ENCODE results near the gene PRPF39.

The PRPF39 gene

GRCh38 chr14:45082420-45082819 is 1.5 kb upstream of the PRPF39 start:
- TF ChIP-seq CTCF (conservative IDR thresholded peaks at IDR 0.05; ENCODE audit: low read length), result no peak
- Histone ChIP-seq H3K36me3 (ENCODE audit: insufficient read depth, low read length) (no peaks in the 10 kb centered on the region), H3K9me2 (replicated peaks; ENCODE audit: low read depth, low read length) (no peaks in the 10 kb centered on the region), H3K4me3 (ENCODE audit: low read length, poor library complexity, severe bottlenecking) (no peak overlapping the region), H3K9me3 (ENCODE audit: insufficient read depth, low read depth, low read length) (no peaks in the 10 kb centered on the region), H3F3A (ENCODE audit: low read depth) (no peaks in the 10 kb centered on the region), H3K79me2 (ENCODE audit: insufficient read depth, low read length) (peaks cover 35% of the 10 kb centered on the region), H2AFZ (ENCODE audit: low read length) (no peak overlapping the region), H3K9ac (ENCODE audit: low read depth, low read length, poor library complexity, severe bottlenecking) (no peak overlapping the region), H4K20me1 (ENCODE audit: insufficient read depth, low read length, poor library complexity, severe bottlenecking) (peaks cover 31% of the 10 kb centered on the region), H3K27me3 (ENCODE audit: insufficient read depth, low read length, poor library complexity, severe bottlenecking) (no peaks in the 10 kb centered on the region), H3K4me1 (ENCODE audit: insufficient read depth, low read length, poor library complexity, severe bottlenecking) (peaks cover 36% of the 10 kb centered on the region), H3K4me2 (ENCODE audit: low read depth, low read length, poor library complexity, severe bottlenecking) (no peak overlapping the region)

GRCh38 chr14:45083617-45083975 is 320 bp upstream of the PRPF39 start:
- Histone ChIP-seq H3K79me2 (ENCODE audit: insufficient read depth, low read length) (peaks cover 47% of the 10 kb centered on the region), H4K20me1 (ENCODE audit: insufficient read depth, low read length, poor library complexity, severe bottlenecking) (peaks cover 41% of the 10 kb centered on the region), H3K4me1 (ENCODE audit: insufficient read depth, low read length, poor library complexity, severe bottlenecking) (peaks cover 45% of the 10 kb centered on the region), H3F3A (ENCODE audit: low read depth) (no peaks in the 10 kb centered on the region), H3K9ac (ENCODE audit: low read depth, low read length, poor library complexity, severe bottlenecking) (peak overlapping the region; percentile 97), H3K9me2 (replicated peaks; ENCODE audit: low read depth, low read length) (no peaks in the 10 kb centered on the region), H2AFZ (ENCODE audit: low read length) (peak overlapping the region; percentile 100), H3K4me2 (ENCODE audit: low read depth, low read length, poor library complexity, severe bottlenecking) (peak overlapping the region; percentile 97), H3K4me3 (ENCODE audit: low read length, poor library complexity, severe bottlenecking) (peak overlapping the region; percentile 100), H3K9me3 (ENCODE audit: insufficient read depth, low read depth, low read length) (no peaks in the 10 kb centered on the region), H3K27me3 (ENCODE audit: insufficient read depth, low read length, poor library complexity, severe bottlenecking) (no peaks in the 10 kb centered on the region), H3K36me3 (ENCODE audit: insufficient read depth, low read length) (no peaks in the 10 kb centered on the region)
- no peak for TF ChIP-seq CTCF (conservative IDR thresholded peaks at IDR 0.05; ENCODE audit: low read length)
- no peak for TF ChIP-seq EZH2phosphoT487 (IDR thresholded peaks at IDR 0.05; ENCODE audit: borderline replicate concordance)

GRCh38 chr14:45084946-45085346 is 1.0 kb downstream of the PRPF39 start:
- H3K79me2 ChIP-seq (ENCODE audit: insufficient read depth, low read length), result peaks cover 60% of the 10 kb centered on the region
- peak overlapping the region; percentile 100 for H3K4me2 ChIP-seq (ENCODE audit: low read depth, low read length, poor library complexity, severe bottlenecking)
- no peaks in the 10 kb centered on the region for H3K9me3 ChIP-seq (ENCODE audit: insufficient read depth, low read depth, low read length)
- H3K4me3 ChIP-seq (ENCODE audit: low read length, poor library complexity, severe bottlenecking), result peak overlapping the region; percentile 100
- H4K20me1 ChIP-seq (ENCODE audit: insufficient read depth, low read length, poor library complexity, severe bottlenecking), result peaks cover 55% of the 10 kb centered on the region
- no peaks in the 10 kb centered on the region for H3K27me3 ChIP-seq (ENCODE audit: insufficient read depth, low read length, poor library complexity, severe bottlenecking)
- H3K36me3 ChIP-seq (ENCODE audit: insufficient read depth, low read length), result 0 out of 2 replicates have a peak, but pooled peaks cover 2% of the 10 kb centered on the region
- no peaks in the 10 kb centered on the region for H3K9me2 ChIP-seq (replicated peaks; ENCODE audit: low read depth, low read length)
- no peaks in the 10 kb centered on the region for H3F3A ChIP-seq (ENCODE audit: low read depth)
- no peak overlapping the region for H2AFZ ChIP-seq (ENCODE audit: low read length)
- H3K9ac ChIP-seq (ENCODE audit: low read depth, low read length, poor library complexity, severe bottlenecking), result peak overlapping the region; percentile 97
- TF ChIP-seq CTCF (conservative IDR thresholded peaks at IDR 0.05; ENCODE audit: low read length), result no peak
- no peak for TF ChIP-seq EZH2phosphoT487 (IDR thresholded peaks at IDR 0.05; ENCODE audit: borderline replicate concordance)
- peaks cover 59% of the 10 kb centered on the region for H3K4me1 ChIP-seq (ENCODE audit: insufficient read depth, low read length, poor library complexity, severe bottlenecking)

Measured in Loucy (cell line).